ENCODE measurements around the gene SYTL3.

The SYTL3 gene

GRCh38 chr6:158663625-158664165, 13.8 kb downstream of the SYTL3 start:
- CTCF ChIA-PET = interaction anchor here (0.9 to 10.2 kb wide), 9 partner anchors 9 to 458 kb away, joined by 3 to 168 read pairs (median 3); partner anchors contain the start of genes DYNLT1 and SYTL3
- Histone ChIP-seq H3K27ac (ENCODE audit: insufficient read depth in 1 of 2, low read depth in 1 of 2, low read length in 2 of 2, poor library complexity in 1 of 2, severe bottlenecking in 2 of 2) (no peak overlapping the region), H3K4me3 (ENCODE audit: control insufficient read depth in 1 of 7, extremely low read depth in 1 of 7, insufficient read depth in 4 of 7, low read depth in 2 of 7, low read length in 6 of 7) (peak overlapping the region in 3 of 7 experiments; percentile 3 to 65 (median 36)), H3K27me3 (replicated peaks in 2 of 5; ENCODE audit: control insufficient read depth in 4 of 5, insufficient read depth in 5 of 5, low read length in 4 of 5) (peaks cover 0 to 2% (median 0%) of the 10 kb centered on the region in 5 experiments), H3K4me1 (ENCODE audit: control extremely low read depth in 1 of 4, control insufficient read depth in 4 of 4, insufficient read depth in 4 of 4, low read length in 3 of 4) (peaks cover 18 to 57% (median 41%) of the 10 kb centered on the region in 4 experiments), H3K36me3 (ENCODE audit: control insufficient read depth in 4 of 4, insufficient read depth in 4 of 4, low read length in 3 of 4) (no peaks in the 10 kb centered on the region), H3K9me3 (ENCODE audit: control extremely low read depth in 1 of 5, control insufficient read depth in 4 of 5, insufficient read depth in 2 of 5, low read depth in 1 of 5, low read length in 4 of 5) (no peaks in the 10 kb centered on the region)
- peak in 1 of 3 donors; percentile 20 for DNase-seq
- POLR2A ChIA-PET = interaction anchor here (1.4 kb wide), 1 partner anchor 23 kb away, joined by 4 read pairs; no protein-coding TSS in a partner anchor
- WGBS (ENCODE audit: insufficient coverage) = 52% methylated on average over 9 of the region's 11 CpGs

- H3K9me3 ChIP-seq (ENCODE audit: control extremely low read depth in 1 of 5, control insufficient read depth in 4 of 5, insufficient read depth in 2 of 5, low read depth in 1 of 5, low read length in 4 of 5) = no peaks in the 10 kb centered on the region
- H3K4me1 ChIP-seq (ENCODE audit: control extremely low read depth in 1 of 4, control insufficient read depth in 4 of 4, insufficient read depth in 4 of 4, low read length in 3 of 4) = peaks cover 18 to 55% (median 40%) of the 10 kb centered on the region in 4 experiments
- ChIA-PET POLR2A (interaction anchor here (0.7 kb wide), 1 partner anchor 95 kb away, joined by 5 read pairs; no protein-coding TSS in a partner anchor), CTCF (interaction anchor here (1.3 to 10.2 kb wide), 2 partner anchors 20 to 24 kb away, joined by 3 to 168 read pairs; no protein-coding TSS in a partner anchor)
- 97% methylated on average over 16 of the region's 18 CpGs for WGBS (ENCODE audit: insufficient coverage)
- DNase-seq = no peak
- no peaks in the 10 kb centered on the region for H3K36me3 ChIP-seq (ENCODE audit: control insufficient read depth in 4 of 4, insufficient read depth in 4 of 4, low read length in 3 of 4)
- H3K27ac ChIP-seq (ENCODE audit: insufficient read depth in 1 of 2, low read depth in 1 of 2, low read length in 2 of 2, poor library complexity in 1 of 2, severe bottlenecking in 2 of 2) = no peak overlapping the region
- H3K4me3 ChIP-seq (ENCODE audit: control insufficient read depth in 1 of 7, extremely low read depth in 1 of 7, insufficient read depth in 4 of 7, low read depth in 2 of 7, low read length in 6 of 7) = no peak overlapping the region
- H3K27me3 ChIP-seq (replicated peaks in 2 of 5; ENCODE audit: control insufficient read depth in 4 of 5, insufficient read depth in 5 of 5, low read length in 4 of 5) = peaks cover 0 to 2% (median 0%) of the 10 kb centered on the region in 5 experiments
Measured at GRCh38 chr6:158665332-158665731, 15.5 kb downstream of the SYTL3 start.

- no peaks in the 10 kb centered on the region for H3K36me3 ChIP-seq (ENCODE audit: control insufficient read depth in 4 of 4, insufficient read depth in 4 of 4, low read length in 3 of 4)
- H3K4me1 ChIP-seq (ENCODE audit: control extremely low read depth in 1 of 4, control insufficient read depth in 4 of 4, insufficient read depth in 4 of 4, low read length in 3 of 4) = peaks cover 18 to 48% (median 39%) of the 10 kb centered on the region in 4 experiments
- 75% methylated on average over 13 of the region's 14 CpGs for WGBS (ENCODE audit: insufficient coverage)
- ChIA-PET CTCF (interaction anchor here (0.8 to 10.2 kb wide), 3 partner anchors 16 to 23 kb away, joined by 3 to 168 read pairs (median 3); no protein-coding TSS in a partner anchor), POLR2A (interaction anchor here (0.6 kb wide), 1 partner anchor 25 kb away, joined by 3 read pairs; no protein-coding TSS in a partner anchor)
- H3K27me3 ChIP-seq (replicated peaks in 2 of 5; ENCODE audit: control insufficient read depth in 4 of 5, insufficient read depth in 5 of 5, low read length in 4 of 5) = peaks cover 0 to 2% (median 0%) of the 10 kb centered on the region in 5 experiments
- DNase-seq = peak; percentile 72 to 92 (median 86)
- H3K9me3 ChIP-seq (ENCODE audit: control extremely low read depth in 1 of 5, control insufficient read depth in 4 of 5, insufficient read depth in 2 of 5, low read depth in 1 of 5, low read length in 4 of 5) = no peaks in the 10 kb centered on the region
- H3K27ac ChIP-seq (ENCODE audit: insufficient read depth in 1 of 2, low read depth in 1 of 2, low read length in 2 of 2, poor library complexity in 1 of 2, severe bottlenecking in 2 of 2) = no peak overlapping the region
- no peak overlapping the region for H3K4me3 ChIP-seq (ENCODE audit: control insufficient read depth in 1 of 7, extremely low read depth in 1 of 7, insufficient read depth in 4 of 7, low read depth in 2 of 7, low read length in 6 of 7)
Measured at GRCh38 chr6:158666628-158667359, 16.9 kb downstream of the SYTL3 start.

GRCh38 chr6:158667360-158667981, 17.6 kb downstream of the SYTL3 start:
- Histone ChIP-seq H3K4me3 (ENCODE audit: control insufficient read depth in 1 of 7, extremely low read depth in 1 of 7, insufficient read depth in 4 of 7, low read depth in 2 of 7, low read length in 6 of 7) (no peak overlapping the region), H3K27me3 (replicated peaks in 2 of 5; ENCODE audit: control insufficient read depth in 4 of 5, insufficient read depth in 5 of 5, low read length in 4 of 5) (peaks cover 0 to 2% (median 0%) of the 10 kb centered on the region in 5 experiments), H3K4me1 (ENCODE audit: control extremely low read depth in 1 of 4, control insufficient read depth in 4 of 4, insufficient read depth in 4 of 4, low read length in 3 of 4) (peaks cover 13 to 44% (median 34%) of the 10 kb centered on the region in 4 experiments), H3K27ac (ENCODE audit: insufficient read depth in 1 of 2, low read depth in 1 of 2, low read length in 2 of 2, poor library complexity in 1 of 2, severe bottlenecking in 2 of 2) (no peak overlapping the region), H3K36me3 (ENCODE audit: control insufficient read depth in 4 of 4, insufficient read depth in 4 of 4, low read length in 3 of 4) (no peaks in the 10 kb centered on the region), H3K9me3 (ENCODE audit: control extremely low read depth in 1 of 5, control insufficient read depth in 4 of 5, insufficient read depth in 2 of 5, low read depth in 1 of 5, low read length in 4 of 5) (no peaks in the 10 kb centered on the region)
- ChIA-PET CTCF (interaction anchor here (0.6 to 10.2 kb wide), 3 partner anchors 14 to 22 kb away, joined by 3 to 168 read pairs (median 3); no protein-coding TSS in a partner anchor), POLR2A (interaction anchor here (0.6 to 1.0 kb wide), 2 partner anchors 19 to 24 kb away, joined by 3 read pairs; no protein-coding TSS in a partner anchor)
- DNase-seq = peak in 2 of 3 donors; percentile 48 to 54
- WGBS (ENCODE audit: insufficient coverage) = 86% methylated on average over 4 of the region's 8 CpGs

GRCh38 chr6:158668707-158669103, 18.9 kb downstream of the SYTL3 start:
- ChIA-PET POLR2A (interaction anchor here (1.0 kb wide), 1 partner anchor 18 kb away, joined by 3 read pairs; no protein-coding TSS in a partner anchor), CTCF (interaction anchor here (1.0 kb wide), 1 partner anchor 37 kb away, joined by 4 read pairs; no protein-coding TSS in a partner anchor)
- H3K9me3 ChIP-seq (ENCODE audit: control extremely low read depth in 1 of 5, control insufficient read depth in 4 of 5, insufficient read depth in 2 of 5, low read depth in 1 of 5, low read length in 4 of 5) = no peaks in the 10 kb centered on the region
- H3K4me1 ChIP-seq (ENCODE audit: control extremely low read depth in 1 of 4, control insufficient read depth in 4 of 4, insufficient read depth in 4 of 4, low read length in 3 of 4) = peaks cover 9 to 32% (median 21%) of the 10 kb centered on the region in 4 experiments
- H3K27ac ChIP-seq (ENCODE audit: insufficient read depth in 1 of 2, low read depth in 1 of 2, low read length in 2 of 2, poor library complexity in 1 of 2, severe bottlenecking in 2 of 2) = no peak overlapping the region
- peaks cover 0 to 2% (median 0%) of the 10 kb centered on the region in 5 experiments for H3K27me3 ChIP-seq (replicated peaks in 2 of 5; ENCODE audit: control insufficient read depth in 4 of 5, insufficient read depth in 5 of 5, low read length in 4 of 5)
- no peak overlapping the region for H3K4me3 ChIP-seq (ENCODE audit: control insufficient read depth in 1 of 7, extremely low read depth in 1 of 7, insufficient read depth in 4 of 7, low read depth in 2 of 7, low read length in 6 of 7)
- H3K36me3 ChIP-seq (ENCODE audit: control insufficient read depth in 4 of 4, insufficient read depth in 4 of 4, low read length in 3 of 4) = no peaks in the 10 kb centered on the region
- WGBS (ENCODE audit: insufficient coverage) = 99% methylated on average over 7 of the region's 7 CpGs
- no peak for DNase-seq

- no peak for DNase-seq
- peaks cover 0 to 2% (median 0%) of the 10 kb centered on the region in 5 experiments for H3K27me3 ChIP-seq (replicated peaks in 2 of 5; ENCODE audit: control insufficient read depth in 4 of 5, insufficient read depth in 5 of 5, low read length in 4 of 5)
- H3K4me1 ChIP-seq (ENCODE audit: control extremely low read depth in 1 of 4, control insufficient read depth in 4 of 4, insufficient read depth in 4 of 4, low read length in 3 of 4) = peaks cover 9 to 25% (median 16%) of the 10 kb centered on the region in 4 experiments
- ChIA-PET POLR2A (no interaction called here), CTCF (interaction anchor here (1.0 kb wide), 1 partner anchor 38 kb away, joined by 4 read pairs; no protein-coding TSS in a partner anchor)
- no peaks in the 10 kb centered on the region for H3K9me3 ChIP-seq (ENCODE audit: control extremely low read depth in 1 of 5, control insufficient read depth in 4 of 5, insufficient read depth in 2 of 5, low read depth in 1 of 5, low read length in 4 of 5)
- WGBS (ENCODE audit: insufficient coverage) = 98% methylated on average over 5 of the region's 7 CpGs
- no peak overlapping the region for H3K4me3 ChIP-seq (ENCODE audit: control insufficient read depth in 1 of 7, extremely low read depth in 1 of 7, insufficient read depth in 4 of 7, low read depth in 2 of 7, low read length in 6 of 7)
- H3K36me3 ChIP-seq (ENCODE audit: control insufficient read depth in 4 of 4, insufficient read depth in 4 of 4, low read length in 3 of 4) = no peaks in the 10 kb centered on the region
- no peak overlapping the region for H3K27ac ChIP-seq (ENCODE audit: insufficient read depth in 1 of 2, low read depth in 1 of 2, low read length in 2 of 2, poor library complexity in 1 of 2, severe bottlenecking in 2 of 2)
Measured at GRCh38 chr6:158669145-158670035, 19.5 kb downstream of the SYTL3 start.
